GOT3 (cell line): ENCODE results near the gene RARA.

Experiments
- DNase-seq: peaks from one replicate; lab custom pipeline; 2025; ENCODE audit warnings: mixed read lengths; lab: John Stamatoyannopoulos, UW

Gene RARA

GRCh38 chr17:40309031-40309948, at the start of gene RARA:
RARA (plus strand) TSS chr17:40309180; CDS start chr17:40331219, 22,039 bp downstream.
- no peak for DNase-seq

DNA sequence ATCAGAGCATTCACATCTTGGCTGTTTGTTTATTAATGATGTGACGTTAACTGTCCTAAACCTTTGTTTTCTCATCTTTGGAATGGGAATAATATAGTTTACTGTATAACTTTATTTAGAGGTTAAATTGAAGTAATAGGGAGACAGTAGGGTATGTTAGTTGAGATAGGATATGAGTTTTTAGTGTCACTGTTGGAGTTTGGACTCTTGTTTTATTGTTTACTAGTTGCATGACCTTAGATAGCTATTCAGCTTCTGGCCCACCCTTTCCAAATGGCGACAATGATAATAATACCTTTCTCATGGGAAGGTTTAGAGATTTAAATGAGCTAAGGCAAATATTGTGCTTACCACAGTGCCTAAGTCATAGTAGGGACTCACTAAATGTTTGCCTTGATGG, 49.5 kb upstream of the RARA start:
- no peak for DNase-seq

DNA sequence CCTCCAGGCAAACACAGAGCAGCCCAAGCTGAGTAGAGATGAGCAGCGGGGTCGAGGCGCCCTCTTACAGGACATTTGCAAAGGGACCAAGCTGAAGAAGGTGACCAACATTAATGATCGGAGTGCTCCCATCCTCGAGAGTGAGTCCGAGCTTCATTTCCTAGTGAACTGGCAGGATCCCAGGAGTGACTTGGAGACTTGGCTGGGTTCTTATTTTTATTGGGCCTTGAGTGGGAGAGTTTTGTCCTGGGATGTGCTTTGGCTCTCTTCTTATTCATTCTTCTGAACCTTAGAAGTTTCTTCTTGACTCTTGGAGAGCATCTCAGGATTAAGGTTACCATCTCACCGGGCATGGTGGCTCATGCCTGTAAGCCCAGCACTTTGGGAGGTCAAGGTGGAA, 48.5 kb upstream of the RARA start:
- no peak for DNase-seq

GRCh38 chr17:40264458-40265185, 44.4 kb upstream of the RARA start:
- no peak for DNase-seq

DNA sequence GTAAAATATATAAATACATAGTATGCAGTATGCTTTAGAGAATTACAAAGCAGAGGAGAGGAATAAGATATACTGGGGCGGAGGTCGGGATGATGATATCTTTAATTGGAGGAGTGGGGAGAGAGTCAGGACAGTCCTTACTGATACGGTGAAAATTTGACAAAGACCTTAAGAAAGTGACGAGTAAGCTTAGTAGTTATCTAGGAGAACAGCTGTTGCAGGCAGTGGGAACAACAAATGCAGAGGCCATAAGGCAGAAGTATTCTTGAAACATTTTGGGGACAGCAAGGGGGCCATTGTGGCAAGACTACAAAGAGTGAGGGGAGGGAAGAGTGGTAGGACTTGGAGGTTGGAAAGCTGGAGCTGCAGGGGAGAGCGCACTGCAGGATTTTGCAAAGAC, 43.6 kb upstream of the RARA start:
- DNase-seq = no peak

DNA sequence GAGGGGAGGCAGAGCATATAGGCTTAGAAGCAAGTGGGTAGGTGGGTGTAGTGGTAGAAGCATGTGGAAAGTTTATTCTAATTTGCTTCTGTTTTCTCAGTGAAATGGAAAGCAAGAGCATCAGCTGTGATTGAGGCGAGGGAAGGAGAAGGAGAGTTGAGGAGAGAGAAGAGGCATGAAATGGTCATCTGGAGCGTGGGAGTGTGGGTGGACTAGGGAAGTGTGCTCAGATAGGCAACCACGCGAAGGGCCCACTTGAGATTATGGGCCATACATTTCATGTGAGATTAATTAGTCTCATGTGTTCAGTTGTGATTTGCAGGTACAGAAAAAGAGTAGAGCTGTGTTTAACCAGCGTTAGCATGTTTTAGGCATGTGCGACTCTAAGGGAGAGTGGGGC, 42.1 kb upstream of the RARA start:
- DNase-seq = no peak

DNA sequence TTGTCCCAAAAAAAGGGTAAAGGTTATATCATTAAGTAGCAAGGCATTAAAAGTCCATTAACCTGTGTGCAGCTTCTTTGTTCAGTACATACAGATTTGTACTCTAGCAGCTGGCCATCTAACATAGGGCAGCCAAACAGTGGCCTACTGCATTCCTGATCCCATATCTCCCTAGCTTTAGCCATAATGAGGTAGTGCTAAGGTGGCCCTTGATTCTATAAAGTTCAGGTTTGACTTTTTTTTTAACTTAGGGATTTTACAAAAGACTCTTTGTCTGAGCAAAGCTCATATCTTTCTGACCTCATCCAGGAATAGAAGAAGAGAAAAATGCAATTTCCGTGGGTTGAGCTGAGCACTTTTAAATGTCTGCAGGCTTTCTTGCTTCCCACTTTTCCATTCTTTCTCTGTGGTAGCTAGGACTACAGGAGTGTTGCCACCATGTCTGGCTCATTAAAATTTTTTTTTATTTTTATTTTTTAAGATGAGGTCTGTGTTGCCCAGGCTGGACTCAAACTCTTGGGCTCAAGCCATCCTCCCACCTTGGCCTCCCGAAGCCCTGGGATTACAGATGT, 40.8 kb upstream of the RARA start:
- DNase-seq = no peak

DNA sequence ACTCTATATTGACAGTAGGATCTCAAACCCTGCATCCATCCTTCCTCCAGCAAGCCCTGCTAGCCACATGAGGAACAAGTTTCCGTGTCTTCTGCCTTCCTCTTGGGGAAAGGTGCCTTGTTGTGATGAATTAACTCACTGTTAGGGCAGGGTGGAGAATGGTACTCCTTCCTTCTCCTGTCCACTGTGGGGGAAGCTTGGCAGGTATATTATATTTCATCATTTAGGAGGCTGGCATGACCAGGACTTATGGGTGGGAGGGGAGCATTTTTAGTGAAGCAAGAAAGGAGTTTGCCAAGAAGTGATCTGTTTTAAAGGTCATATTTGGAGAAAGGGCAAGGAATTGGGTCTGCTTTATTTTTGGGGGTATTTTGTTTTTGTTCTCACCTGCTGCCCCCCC, 30.6 kb upstream of the RARA start:
- DNase-seq = no peak

GRCh38 chr17:40279402-40279801, 29.6 kb upstream of the RARA start:
- DNase-seq = no peak

GRCh38 chr17:40281663-40282062, 27.3 kb upstream of the RARA start:
- DNase-seq = no peak

GRCh38 chr17:40283662-40284061, 25.3 kb upstream of the RARA start:
- DNase-seq = no peak

GRCh38 chr17:40284085-40284713, 24.8 kb upstream of the RARA start:
- no peak for DNase-seq

- DNase-seq = no peak
Observed at GRCh38 chr17:40286473-40286872, 22.5 kb upstream of the RARA start.

- no peak for DNase-seq
Observed at GRCh38 chr17:40287159-40287493, 21.9 kb upstream of the RARA start.

DNA sequence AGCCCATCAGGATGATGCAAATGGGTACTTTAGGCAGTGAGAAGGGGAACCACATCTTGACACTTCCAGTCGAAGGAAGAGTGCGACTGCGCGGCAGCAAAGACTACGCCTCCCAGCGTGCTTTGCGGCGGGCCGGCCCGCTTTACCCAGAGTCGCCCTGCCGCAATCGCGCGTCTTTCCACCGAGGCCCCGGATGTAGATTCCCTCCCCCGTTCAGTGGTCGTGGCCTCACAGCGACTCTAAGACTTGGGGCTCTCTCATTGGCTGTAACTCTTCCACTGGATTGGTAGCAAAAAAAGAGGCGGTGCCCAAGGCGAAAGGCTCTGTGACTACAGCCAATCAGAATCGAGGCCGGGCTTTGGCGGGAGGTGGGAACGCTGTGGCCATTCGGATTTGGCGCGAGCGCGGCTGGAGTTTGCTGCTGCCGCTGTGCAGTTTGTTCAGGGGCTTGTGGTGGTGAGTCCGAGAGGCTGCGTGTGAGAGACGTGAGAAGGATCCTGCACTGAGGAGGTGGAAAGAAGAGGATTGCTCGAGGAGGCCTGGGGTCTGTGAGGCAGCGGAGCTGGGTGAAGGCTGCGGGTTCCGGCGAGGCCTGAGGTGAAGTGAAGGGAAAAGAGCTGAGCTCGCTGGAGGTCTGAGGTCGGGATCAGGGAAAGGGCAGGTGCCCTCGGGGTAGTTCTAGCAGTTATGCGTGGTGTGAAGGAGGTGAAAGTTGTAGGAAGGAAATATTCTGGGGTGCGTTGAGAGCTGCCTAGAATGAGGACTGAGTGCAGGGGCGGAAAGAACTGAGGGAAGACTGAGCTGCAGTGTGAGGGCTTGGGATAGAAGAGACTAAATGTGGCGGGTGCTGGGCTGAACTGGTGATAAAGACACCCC, 21.2 kb upstream of the RARA start, which contains the start of gene CDC6:
TSS of gene CDC6 (plus strand) at position 386 of the 876 bp plus-strand sequence. CDS start 1,542 bp downstream, outside the sequence.
- DNase-seq = peak; percentile 90

- no peak for DNase-seq
Observed at GRCh38 chr17:40290629-40291280, 18.2 kb upstream of the RARA start.

GRCh38 chr17:40291281-40291664, 17.7 kb upstream of the RARA start:
- no peak for DNase-seq

DNA sequence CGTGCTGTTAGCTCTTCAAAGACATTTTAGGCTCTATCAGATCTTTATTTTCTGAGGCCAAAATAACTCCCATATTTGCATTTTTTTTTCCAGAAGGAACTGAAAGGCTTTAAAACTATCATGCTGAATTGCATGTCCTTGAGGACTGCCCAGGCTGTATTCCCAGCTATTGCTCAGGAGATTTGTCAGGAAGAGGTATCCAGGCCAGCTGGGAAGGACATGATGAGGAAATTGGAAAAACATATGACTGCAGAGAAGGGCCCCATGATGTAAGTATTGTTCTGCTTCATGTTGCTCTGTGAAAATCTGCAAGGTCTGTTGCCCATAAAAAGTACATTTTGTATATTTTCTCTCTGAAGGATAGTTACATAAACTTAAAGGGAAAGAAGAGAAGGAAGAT, 15.6 kb upstream of the RARA start:
- no peak for DNase-seq

DNA sequence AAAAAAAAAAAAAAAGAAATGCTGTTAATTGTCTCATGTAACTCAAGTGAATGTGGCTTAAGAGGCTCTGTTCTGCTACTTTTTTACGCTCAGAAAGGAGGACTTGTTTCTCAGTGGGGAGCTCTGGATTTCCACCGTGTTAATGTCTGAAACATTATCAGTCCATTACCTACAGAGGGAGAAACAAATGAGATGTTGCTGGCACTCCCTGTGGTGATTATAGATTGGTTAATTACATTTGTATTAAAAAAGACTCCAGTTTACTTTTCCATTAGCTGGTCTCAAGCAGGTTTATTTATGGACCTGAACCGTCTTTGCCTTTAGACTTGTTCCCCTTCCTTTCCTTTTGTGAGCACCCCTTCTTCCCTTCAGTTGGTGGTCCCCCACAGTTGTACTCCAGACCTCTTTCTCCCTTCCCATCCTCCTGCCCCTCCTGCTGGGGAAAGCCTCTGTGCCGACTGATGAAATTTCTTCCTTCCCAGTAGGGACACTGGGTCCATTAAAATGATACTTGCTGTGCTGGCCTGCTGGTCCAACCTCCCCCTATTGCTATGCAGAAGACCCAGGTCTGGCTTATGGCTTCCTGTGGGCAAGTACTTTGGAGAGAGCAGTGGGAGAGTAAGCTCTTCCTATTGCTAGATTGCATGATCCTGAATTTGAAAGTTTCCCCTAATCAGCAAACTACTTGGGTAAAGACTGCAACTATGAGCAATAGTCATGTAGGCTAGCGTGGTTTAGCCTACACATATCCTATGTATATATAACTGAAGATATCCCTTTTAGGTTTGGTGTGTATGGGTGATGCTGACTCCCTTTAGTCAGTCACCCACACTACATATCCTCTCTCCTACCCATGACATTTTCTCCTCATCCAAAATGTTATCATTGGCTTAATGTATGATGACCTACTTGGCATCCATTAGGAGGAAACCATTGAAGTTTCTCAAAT, 13.2 kb upstream of the RARA start:
- no peak for DNase-seq

DNA sequence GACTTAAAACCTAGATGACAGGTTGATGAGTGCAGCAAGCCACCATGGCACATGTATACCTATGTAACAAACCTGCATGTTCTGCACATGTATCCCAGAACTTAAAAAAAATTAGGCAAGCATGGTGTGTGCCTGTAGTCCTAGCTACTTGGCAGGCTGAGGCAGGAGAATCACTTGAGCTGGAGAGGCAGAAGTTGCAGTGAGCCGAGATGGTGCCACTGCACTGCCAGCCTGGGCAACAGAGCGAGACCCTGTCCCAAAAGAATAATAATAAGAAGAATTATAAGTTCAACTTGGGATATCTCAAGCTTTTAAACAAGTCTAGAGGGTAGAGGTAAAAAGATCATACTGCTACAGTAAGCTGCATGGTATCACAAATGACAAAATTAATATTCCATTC, 11.5 kb upstream of the RARA start:
- no peak for DNase-seq
